SU-DHL-6 (cell line): Measurements from ENCODE around the gene PDCD1LG2.
"Not testable (repeated sequence)": the region's sequence is repeated elsewhere in the genome, so short reads cannot be mapped to it uniquely, and the experiment has no call there.

Experiments used
- H2AFZ ChIP-seq: fragments of 200-600 bp; sonication (generic); 2 replicates; pipeline ENCODE4 v1.6.1; 2014; ENCODE audit warnings: low read depth, mild to moderate bottlenecking, moderate library complexity, mixed read lengths, antibody characterized with exemption, low read length; ENCODE audit not compliant: severe bottlenecking
- H3F3A ChIP-seq: fragments of 200-600 bp; shearing (Covaris generic); 2 replicates; pipeline ENCODE4 v1.6.0; 2016; ENCODE audit warnings: antibody characterized with exemption, mild to moderate bottlenecking; ENCODE audit not compliant: insufficient read depth
- H3K27ac ChIP-seq: fragments of 200-600 bp; sonication (generic); 2 replicates; pipeline ENCODE4 v1.5.1; 2016; ENCODE audit warnings: low read depth, mild to moderate bottlenecking, low read length, moderate library complexity, mixed read lengths
- H3K27me3 ChIP-seq: fragments of 200-600 bp; sonication (generic), shearing (Covaris generic); 2 replicates; pipeline ENCODE4 v1.6.0; 2014; ENCODE audit warnings: mild to moderate bottlenecking, low read length
- H3K36me3 ChIP-seq: fragments of 200-600 bp; sonication (generic); 2 replicates; pipeline ENCODE4 v1.6.1; 2014; ENCODE audit warnings: mild to moderate bottlenecking, low read length, mixed read lengths
- H3K4me2 ChIP-seq: fragments of 300-600, 200-600 bp; shearing (Covaris generic), sonication (generic); 2 replicates; pipeline ENCODE4 v1.6.0; 2014; ENCODE audit warnings: low read length, low read depth, mild to moderate bottlenecking; ENCODE audit not compliant: poor library complexity, severe bottlenecking
- H3K4me3 ChIP-seq: fragments of 200-600 bp; sonication (generic); 2 replicates; pipeline ENCODE4 v1.5.1; 2014; ENCODE audit warnings: antibody characterized with exemption, low read length, mild to moderate bottlenecking, mixed read lengths; ENCODE audit not compliant: insufficient read depth, poor library complexity, severe bottlenecking
- H3K79me2 ChIP-seq: fragments of 200-600 bp; sonication (generic); 2 replicates; pipeline ENCODE4 v1.6.1; 2014; ENCODE audit warnings: mild to moderate bottlenecking, low read length, moderate library complexity; ENCODE audit not compliant: insufficient read depth
- H3K9ac ChIP-seq: fragments of 200-600 bp; sonication (generic); 2 replicates; pipeline ENCODE4 v1.7.0; 2014; ENCODE audit warnings: mild to moderate bottlenecking, low read length
- H3K9me2 ChIP-seq: fragments of 200-600 bp; sonication (generic); replicated peaks from 2 replicates; pipeline ENCODE4 v1.6.1; 2014; ENCODE audit warnings: low read length; ENCODE audit not compliant: insufficient read depth
- H3K9me3 ChIP-seq: fragments of 200-600 bp; sonication (generic); 2 replicates; pipeline ENCODE4 v1.6.1; 2014; ENCODE audit warnings: low read length, mixed read lengths; ENCODE audit not compliant: insufficient read depth
- H4K20me1 ChIP-seq: fragments of 200-600 bp; sonication (generic); 2 replicates; pipeline ENCODE4 v1.6.1; 2014; ENCODE audit warnings: low read depth, mild to moderate bottlenecking, antibody characterized with exemption, low read length, moderate library complexity, mixed read lengths
- EZH2phosphoT487 ChIP-seq: fragments of 200-600 bp; sonication (generic), shearing (Covaris generic); conservative IDR thresholded peaks from 2 replicates; pipeline ENCODE4 v1.6.1; 2018; ENCODE audit warnings: mild to moderate bottlenecking, antibody characterized with exemption, low read length, moderate library complexity, mixed read lengths
- TF ChIP-seq, protein P1 (sequence below): fragments of 200-600 bp; sonication (generic); IDR thresholded peaks from one replicate; pipeline ENCODE4 v1.5.1; 2017; ENCODE audit warnings: antibody characterized with exemption, mild to moderate bottlenecking, low read length, moderate library complexity; ENCODE audit not compliant: insufficient read depth, poor library complexity, severe bottlenecking

PDCD1LG2 gene

DNA sequence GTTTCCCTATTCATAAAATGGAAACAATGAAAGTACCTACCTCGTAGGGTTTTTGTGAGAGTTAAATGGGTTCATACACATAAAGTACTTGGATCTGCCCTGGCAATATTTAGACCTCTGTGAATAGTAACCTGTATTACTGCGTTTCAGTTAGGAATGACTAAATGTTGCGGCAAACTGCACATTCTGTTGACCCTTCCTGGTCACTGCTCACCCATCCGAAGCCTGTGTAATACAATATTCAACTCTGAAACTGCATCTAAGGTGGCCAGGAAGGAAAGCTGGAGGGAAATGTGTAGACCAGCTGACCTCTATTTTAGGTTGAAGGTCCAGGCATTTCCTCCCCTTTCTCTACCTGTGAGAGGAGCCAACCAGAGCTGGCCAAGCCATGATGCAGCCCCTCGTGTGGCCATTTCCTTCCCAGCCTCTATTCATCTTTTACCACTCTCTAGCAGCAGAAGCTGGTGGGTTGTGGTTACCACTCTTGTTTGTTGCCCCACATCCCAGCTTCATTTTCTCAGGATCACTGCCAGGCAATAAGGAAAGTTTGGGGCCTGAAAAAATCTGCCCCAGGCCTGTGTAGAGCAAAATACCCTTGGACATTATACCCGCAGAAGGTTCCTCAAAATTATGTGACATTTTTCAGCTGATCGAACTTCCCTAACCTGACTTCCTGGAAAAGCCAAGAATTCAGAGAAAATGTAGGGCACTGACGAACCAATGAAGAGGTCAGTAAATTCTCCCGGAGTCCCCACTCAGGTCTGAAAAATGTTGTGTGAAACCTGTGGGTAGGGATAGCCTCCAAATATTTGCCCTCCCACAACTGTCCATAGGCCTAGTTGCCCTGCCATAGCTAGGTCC lies 20.5 kb upstream of the PDCD1LG2 start:
- Histone ChIP-seq H3K27ac (no peak overlapping the region), H4K20me1 (no peaks in the 10 kb centered on the region), H3K4me2 (no peak overlapping the region), H3K27me3 (no peaks in the 10 kb centered on the region), H3K9me3 (no peaks in the 10 kb centered on the region), H3F3A (no peaks in the 10 kb centered on the region), H3K9me2 (no peaks in the 10 kb centered on the region), H2AFZ (no peak overlapping the region), H3K36me3 (no peaks in the 10 kb centered on the region), H3K9ac (no peak overlapping the region), H3K4me3 (no peak overlapping the region), H3K79me2 (no peaks in the 10 kb centered on the region)
- no peak for TF ChIP-seq EZH2phosphoT487
- TF ChIP-seq, protein P1, sequence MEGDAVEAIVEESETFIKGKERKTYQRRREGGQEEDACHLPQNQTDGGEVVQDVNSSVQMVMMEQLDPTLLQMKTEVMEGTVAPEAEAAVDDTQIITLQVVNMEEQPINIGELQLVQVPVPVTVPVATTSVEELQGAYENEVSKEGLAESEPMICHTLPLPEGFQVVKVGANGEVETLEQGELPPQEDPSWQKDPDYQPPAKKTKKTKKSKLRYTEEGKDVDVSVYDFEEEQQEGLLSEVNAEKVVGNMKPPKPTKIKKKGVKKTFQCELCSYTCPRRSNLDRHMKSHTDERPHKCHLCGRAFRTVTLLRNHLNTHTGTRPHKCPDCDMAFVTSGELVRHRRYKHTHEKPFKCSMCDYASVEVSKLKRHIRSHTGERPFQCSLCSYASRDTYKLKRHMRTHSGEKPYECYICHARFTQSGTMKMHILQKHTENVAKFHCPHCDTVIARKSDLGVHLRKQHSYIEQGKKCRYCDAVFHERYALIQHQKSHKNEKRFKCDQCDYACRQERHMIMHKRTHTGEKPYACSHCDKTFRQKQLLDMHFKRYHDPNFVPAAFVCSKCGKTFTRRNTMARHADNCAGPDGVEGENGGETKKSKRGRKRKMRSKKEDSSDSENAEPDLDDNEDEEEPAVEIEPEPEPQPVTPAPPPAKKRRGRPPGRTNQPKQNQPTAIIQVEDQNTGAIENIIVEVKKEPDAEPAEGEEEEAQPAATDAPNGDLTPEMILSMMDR = no peak

GRCh38 chr9:5492965-5493678 lies 17.2 kb upstream of the PDCD1LG2 start:
- TF ChIP-seq EZH2phosphoT487 = no peak
- TF ChIP-seq, protein P1 = no peak
- H3K27ac ChIP-seq = no peak overlapping the region
- no peak overlapping the region for H3K9ac ChIP-seq

GRCh38 chr9:5493679-5494511 lies 16.4 kb upstream of the PDCD1LG2 start:
- Histone ChIP-seq H3K36me3 (no peaks in the 10 kb centered on the region), H3K9ac (no peak overlapping the region), H3K9me2 (no peaks in the 10 kb centered on the region), H3K4me3 (no peak overlapping the region), H3K79me2 (no peaks in the 10 kb centered on the region), H3K27me3 (no peaks in the 10 kb centered on the region), H3K9me3 (no peaks in the 10 kb centered on the region), H3F3A (no peaks in the 10 kb centered on the region), H2AFZ (no peak overlapping the region), H4K20me1 (no peaks in the 10 kb centered on the region), H3K27ac (no peak overlapping the region), H3K4me2 (no peak overlapping the region)
- no peak for TF ChIP-seq EZH2phosphoT487
- TF ChIP-seq, protein P1 = no peak

More at GRCh38 chr9:5492965-5493678, 17.2 kb upstream of the PDCD1LG2 start:
- no peaks in the 10 kb centered on the region for H3K27me3 ChIP-seq
- H3K4me3 ChIP-seq = no peak overlapping the region
- H3K79me2 ChIP-seq = no peaks in the 10 kb centered on the region
- no peaks in the 10 kb centered on the region for H3K9me3 ChIP-seq
- H4K20me1 ChIP-seq = no peaks in the 10 kb centered on the region
- no peaks in the 10 kb centered on the region for H3K9me2 ChIP-seq
- no peaks in the 10 kb centered on the region for H3K36me3 ChIP-seq
- no peak overlapping the region for H2AFZ ChIP-seq
- no peak overlapping the region for H3K4me2 ChIP-seq
- H3F3A ChIP-seq = no peaks in the 10 kb centered on the region

- not testable (repeated sequence) for H3K9ac ChIP-seq, H3K79me2 ChIP-seq, H2AFZ ChIP-seq, H3F3A ChIP-seq, H3K9me2 ChIP-seq, H4K20me1 ChIP-seq, H3K36me3 ChIP-seq, H3K4me3 ChIP-seq, H3K27me3 ChIP-seq, H3K27ac ChIP-seq, H3K9me3 ChIP-seq, H3K4me2 ChIP-seq
Observed at GRCh38 chr9:5494765-5495164, 15.6 kb upstream of the PDCD1LG2 start.
